ENCODE measurements around the gene PPFIA3. TPM values are rescaled to one million over a fixed set of nuclear protein-coding genes. Genes with fewer than 3 reads are reported as not detected.

PPFIA3 gene
- 5.5 to 8.9 TPM (median 7.7 TPM) in 5 replicates for total RNA-seq (2022; extraction: Qiagen RNA extraction; ENCODE audit: low read depth)

DNA sequence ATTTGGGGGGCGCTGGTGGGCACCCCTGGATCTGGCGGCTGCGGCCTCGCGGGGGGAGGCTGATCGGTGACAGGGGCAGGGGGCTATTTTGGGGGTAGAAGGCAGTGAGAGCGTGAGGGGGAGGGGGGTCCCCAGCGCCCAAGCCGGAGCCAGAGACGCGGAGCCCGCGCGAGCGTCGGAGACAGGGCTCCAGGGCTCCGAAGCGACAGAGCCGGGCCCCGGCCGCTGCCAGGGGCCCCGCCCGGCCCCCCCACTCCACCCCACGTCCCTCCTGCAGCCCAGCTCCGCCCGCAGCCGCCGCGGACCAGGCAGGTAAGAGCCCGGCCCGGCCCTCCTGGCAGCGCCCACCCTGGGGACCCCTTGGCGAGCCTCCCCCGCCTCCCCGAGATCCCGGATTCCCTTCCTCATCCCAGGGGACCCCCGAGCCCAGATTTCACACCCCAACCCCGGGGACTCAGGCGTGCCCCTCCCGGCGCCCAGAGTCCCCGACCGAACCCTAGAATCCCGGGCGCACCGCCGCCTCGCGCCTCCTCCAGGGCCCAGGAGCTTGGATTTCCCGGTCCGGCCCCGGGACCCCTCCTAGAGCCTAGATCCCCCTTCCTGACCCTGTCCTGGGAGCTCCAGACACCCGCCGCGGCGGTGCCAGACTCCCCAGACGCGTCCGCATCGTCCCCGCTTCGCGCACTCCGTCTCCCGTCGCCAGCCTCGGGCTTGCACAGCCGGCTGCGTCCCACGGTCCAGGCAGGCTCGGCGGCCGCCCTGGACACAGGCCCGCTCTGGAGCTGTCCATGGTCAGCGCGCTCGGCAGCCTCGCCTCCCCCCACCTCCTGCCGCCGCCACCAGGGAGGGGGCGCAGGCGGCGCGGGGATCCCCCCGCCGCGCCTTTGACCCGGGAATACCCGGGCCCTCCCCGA, at the start of gene PPFIA3:
Gene PPFIA3, plus strand, starts transcription at position 134 of the 914 bp plus-strand sequence. CDS start 8,330 bp downstream, outside the sequence.

DNA sequence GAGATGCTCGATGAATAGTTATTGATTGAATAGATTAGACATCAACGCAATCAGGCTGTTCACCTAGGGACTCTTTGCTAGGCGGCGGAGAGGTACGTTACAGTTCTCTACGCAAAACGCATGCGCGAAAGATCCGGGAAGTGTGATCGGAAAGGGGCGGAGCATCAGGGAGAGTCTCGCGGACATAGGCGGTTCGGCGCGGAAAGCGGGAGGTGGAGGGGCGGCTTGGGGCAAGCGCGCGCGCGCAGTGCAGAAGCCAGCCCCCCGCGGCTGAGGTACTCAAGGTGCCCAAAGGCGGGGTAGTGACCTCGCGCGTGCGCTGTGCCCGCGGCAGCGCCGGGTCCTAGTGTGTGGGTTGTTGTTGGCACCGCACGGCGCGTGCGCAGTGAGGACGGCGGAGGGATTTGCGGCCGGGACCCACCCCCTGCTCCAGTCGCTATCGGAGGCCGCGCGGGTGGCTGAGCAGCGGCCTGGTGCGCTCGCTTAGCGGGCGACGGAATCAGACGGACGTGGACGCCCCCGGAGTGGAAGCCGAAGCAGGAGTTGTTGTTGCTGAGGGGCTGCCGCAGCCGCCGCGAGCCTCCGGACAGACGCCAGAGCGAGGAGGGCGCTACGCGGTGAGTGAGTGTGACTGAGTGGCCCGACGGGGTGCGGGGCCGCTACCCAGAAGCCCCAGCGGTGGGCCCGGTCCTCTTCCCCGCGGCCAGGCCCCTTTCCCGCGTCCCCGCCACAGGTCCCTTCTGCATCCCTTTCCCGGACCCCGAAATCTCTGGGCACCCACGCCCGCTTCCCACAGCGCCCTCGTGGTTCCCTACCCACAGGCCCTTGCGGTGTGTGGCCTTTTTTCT, 34.1 kb upstream of the PPFIA3 start, which contains the start of gene SNRNP70:
Gene SNRNP70, plus strand, starts transcription at position 432 of the 848 bp plus-strand sequence. CDS start 964 bp downstream, outside the sequence.

DNA sequence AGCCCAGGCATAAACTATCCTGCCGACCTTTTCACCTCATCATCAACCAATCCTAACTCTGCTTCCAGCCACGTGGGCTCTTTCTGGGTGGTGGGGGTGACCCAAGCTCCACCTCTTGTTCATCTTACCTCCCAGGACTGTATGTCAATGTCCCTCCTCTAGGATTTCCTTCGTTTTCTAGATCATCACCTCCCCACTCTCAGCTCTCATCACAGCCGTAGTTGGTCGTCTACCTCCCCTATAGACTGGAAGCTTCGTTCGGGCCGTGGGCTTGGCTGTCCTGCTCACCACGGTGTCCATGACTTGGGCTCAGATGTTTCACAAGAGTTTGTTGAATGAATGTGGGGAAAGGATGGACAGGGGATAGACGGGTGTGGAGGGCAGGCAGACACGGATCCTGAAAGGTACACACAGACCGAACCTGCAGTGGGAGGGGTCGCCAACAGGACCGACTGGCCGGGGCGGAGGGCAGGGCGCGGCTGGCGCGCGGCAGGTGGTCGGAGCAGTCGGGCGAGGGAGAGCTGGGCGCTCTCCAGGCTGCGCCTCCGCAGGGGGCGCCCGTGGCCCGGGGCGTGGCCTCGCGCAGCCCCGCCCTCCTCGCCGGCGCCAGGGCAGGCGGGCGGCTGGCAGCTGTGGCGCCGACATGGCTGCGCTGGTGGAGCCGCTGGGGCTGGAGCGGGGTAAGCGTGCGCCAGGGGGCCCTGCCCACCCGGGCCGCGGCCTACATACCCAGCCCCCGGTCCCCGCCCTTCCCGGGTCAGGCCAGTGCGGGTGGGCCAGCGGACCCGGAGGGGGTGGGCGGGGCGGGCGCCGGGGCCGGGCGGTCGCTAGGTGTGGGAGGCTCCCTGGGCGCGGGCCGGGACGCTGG, 5.3 kb upstream of the PPFIA3 start, which contains the start of gene LIN7B:
Gene LIN7B, plus strand, starts transcription at position 609 of the 868 bp plus-strand sequence. Its CDS starts 35 bp downstream, at position 644.

DNA sequence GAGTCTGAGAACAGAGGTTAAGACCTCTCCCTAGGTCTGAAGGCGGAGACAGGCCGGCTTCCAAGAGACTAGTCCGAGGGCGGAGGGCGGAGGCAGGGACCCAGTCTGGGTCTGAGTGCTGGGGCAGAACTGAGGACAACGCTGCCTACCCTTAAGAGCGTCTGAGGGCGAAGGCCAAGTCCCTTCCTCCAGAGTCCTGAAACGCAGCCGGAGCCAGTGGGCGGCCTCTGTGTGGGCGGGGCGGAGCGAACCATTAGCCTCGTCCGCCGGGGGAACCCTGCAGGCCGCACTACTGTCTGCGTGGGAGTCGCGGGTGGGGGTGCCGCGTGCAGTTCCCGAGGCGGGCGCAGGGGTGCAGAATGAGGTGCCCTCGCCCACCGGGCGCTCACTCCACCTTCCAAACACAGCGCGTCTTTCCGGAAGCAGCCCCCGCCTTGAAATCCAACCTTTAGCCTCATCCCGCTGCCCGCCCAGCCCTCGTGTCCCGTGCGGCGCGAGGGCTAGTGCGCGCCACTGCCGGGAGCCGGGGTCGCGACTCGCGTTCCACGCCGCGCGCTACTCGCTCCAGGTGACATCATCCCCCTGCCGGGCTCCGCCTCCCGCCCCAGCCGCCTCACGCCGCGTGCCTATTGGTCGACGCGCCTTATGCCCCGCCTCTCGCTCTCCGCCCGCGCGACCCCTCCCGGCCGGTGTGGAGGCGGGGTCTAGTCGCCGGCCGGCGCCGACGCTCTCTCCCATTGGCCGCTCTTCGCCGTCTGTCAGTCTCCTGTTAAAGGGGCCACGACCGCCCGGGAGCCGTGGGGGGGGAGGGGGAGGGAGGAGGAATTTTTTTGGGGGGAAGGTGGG, 556 bp upstream of the PPFIA3 start, which contains the start of gene C19orf73:
Gene C19orf73, minus strand, starts transcription at position 579 of the 846 bp plus-strand sequence. Its CDS starts 121 bp downstream, at position 458.

DNA sequence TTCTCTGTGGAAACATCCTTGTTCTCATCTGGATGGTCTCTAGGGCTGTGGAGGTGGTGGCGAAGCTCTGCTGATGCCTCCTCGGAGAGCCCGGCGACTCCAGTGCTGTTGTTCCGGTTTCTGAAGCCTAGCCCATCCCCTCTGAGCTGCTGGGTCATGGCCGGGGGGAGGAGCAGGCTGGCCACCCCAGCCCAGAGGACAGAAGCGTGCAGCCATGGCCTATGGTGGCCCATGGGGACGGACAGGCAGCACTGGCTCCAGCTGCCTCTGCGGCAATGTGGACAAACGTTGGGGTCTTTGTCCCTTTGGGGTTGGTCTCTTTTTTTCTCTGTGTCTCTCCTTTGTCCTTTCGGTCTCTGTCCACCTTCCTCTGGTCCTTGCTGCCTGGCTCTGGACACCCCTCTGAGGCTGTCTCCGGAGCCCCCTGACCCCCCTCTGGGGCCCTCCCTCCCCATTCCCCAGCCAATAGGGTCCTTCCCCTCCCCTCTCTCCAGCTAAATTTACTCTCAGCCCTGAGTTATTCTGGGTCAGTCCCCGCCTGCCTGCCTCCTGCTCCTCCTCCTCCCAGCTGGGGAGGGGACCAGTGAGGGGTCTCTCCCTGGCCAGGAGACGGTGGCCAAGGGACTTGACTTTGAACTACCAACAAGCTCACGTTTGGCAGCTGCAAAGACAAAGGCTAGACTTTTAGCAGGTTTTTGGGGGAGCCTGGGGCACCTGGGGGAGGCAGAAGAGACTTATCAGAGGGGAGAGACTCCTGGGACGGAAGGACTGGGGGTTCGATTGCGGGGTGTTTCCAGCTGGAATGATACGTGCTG, 35.9 kb downstream of the PPFIA3 start, which contains the start of gene HRC:
Gene HRC, minus strand, starts transcription at position 392 of the 815 bp plus-strand sequence. Its CDS starts 159 bp downstream, at position 233.

DNA sequence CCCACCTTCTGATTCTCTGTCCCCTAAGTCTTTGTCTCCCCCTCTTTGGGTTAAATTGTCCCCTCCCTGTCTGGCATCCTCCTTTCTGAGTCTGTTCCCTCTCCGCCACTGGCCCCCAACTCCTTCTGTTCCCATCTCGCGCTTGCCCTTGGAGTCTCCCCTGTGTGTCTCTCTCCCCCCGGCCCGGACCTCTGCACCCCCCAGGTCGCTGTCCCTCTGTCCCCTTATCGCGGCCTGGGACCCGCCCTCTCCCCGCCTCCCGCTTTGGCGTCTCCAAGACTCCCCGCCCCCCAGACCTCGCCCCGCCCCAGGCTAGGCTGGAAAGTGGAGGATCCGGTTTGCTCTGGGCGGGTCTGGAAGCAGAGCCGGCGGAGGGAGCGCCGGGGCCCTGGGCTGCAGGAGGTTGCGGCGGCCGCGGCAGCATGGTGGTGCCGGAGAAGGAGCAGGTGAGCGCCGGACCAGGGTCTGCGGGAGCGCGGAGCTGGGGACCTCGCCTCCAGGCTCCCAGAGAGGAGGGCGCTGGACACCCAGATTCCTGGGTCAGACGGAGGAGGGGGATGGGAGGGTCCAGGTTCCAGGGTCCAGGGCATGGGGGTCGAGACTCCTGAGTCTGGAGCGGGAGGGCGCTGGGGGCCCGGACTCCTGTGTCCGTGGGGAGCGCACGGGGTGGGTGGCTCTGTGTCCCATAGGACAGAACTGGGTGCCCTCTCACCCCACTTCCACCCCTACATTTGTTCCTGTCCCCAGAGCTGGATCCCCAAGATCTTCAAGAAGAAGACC, 38.3 kb downstream of the PPFIA3 start, which contains the start of gene TRPM4:
Gene TRPM4, plus strand, starts transcription at position 348 of the 780 bp plus-strand sequence. Its CDS starts 75 bp downstream, at position 423.

Other genes starting within 250 kb of the PPFIA3 start
- gene PPP1R15A, start 247.1 kb upstream of the PPFIA3 start, total RNA-seq (2022; extraction: Qiagen RNA extraction; ENCODE audit: low read depth) = 98.8 to 159 TPM (median 116 TPM) in 5 replicates
- not detected in 5 replicates for gene TULP2, start 220.8 kb upstream of the PPFIA3 start, total RNA-seq (2022; extraction: Qiagen RNA extraction; ENCODE audit: low read depth)
- gene NUCB1, start 219.2 kb upstream of the PPFIA3 start, total RNA-seq (2022; extraction: Qiagen RNA extraction; ENCODE audit: low read depth) = 180 to 229 TPM (median 200 TPM) in 5 replicates
- 1.1 to 2.1 TPM (median 1.5 TPM) in 5 replicates for gene DHDH, start 185.8 kb upstream of the PPFIA3 start, total RNA-seq (2022; extraction: Qiagen RNA extraction; ENCODE audit: low read depth)
- 272 to 404 TPM (median 350 TPM) in 5 replicates for gene BAX, start 164.7 kb upstream of the PPFIA3 start, total RNA-seq (2022; extraction: Qiagen RNA extraction; ENCODE audit: low read depth)
- gene FTL, start 154.2 kb upstream of the PPFIA3 start, total RNA-seq (2022; extraction: Qiagen RNA extraction; ENCODE audit: low read depth) = 18,656 to 25,483 TPM (median 19,849 TPM) in 5 replicates
- gene GYS1, start 126.2 kb upstream of the PPFIA3 start, total RNA-seq (2022; extraction: Qiagen RNA extraction; ENCODE audit: low read depth) = 16.4 to 21.4 TPM (median 17.5 TPM) in 5 replicates
- gene RUVBL2, start 125.7 kb upstream of the PPFIA3 start, total RNA-seq (2022; extraction: Qiagen RNA extraction; ENCODE audit: low read depth) = 230 to 241 TPM (median 232 TPM) in 5 replicates
- gene LHB, start 102.5 kb upstream of the PPFIA3 start, total RNA-seq (2022; extraction: Qiagen RNA extraction; ENCODE audit: low read depth) = not detected in 5 replicates
- 0.38 TPM in 1 of 5 replicates, not detected in the others for gene CGB3, start 95.2 kb upstream of the PPFIA3 start, total RNA-seq (2022; extraction: Qiagen RNA extraction; ENCODE audit: low read depth)
- 0.54 to 0.67 TPM in 2 of 5 replicates, not detected in the others for gene CGB2, start 87.7 kb upstream of the PPFIA3 start, total RNA-seq (2022; extraction: Qiagen RNA extraction; ENCODE audit: low read depth)
- not detected in 5 replicates for gene CGB1, start 82.6 kb upstream of the PPFIA3 start, total RNA-seq (2022; extraction: Qiagen RNA extraction; ENCODE audit: low read depth)
- gene CGB5, start 75.7 kb upstream of the PPFIA3 start, total RNA-seq (2022; extraction: Qiagen RNA extraction; ENCODE audit: low read depth) = 0.90 to 1.4 TPM (median 1.1 TPM) in 5 replicates
- 3.3 to 5.1 TPM (median 4.0 TPM) in 5 replicates for gene CGB8, start 70.4 kb upstream of the PPFIA3 start, total RNA-seq (2022; extraction: Qiagen RNA extraction; ENCODE audit: low read depth)
- gene CGB7, start 61.8 kb upstream of the PPFIA3 start, total RNA-seq (2022; extraction: Qiagen RNA extraction; ENCODE audit: low read depth) = 0.16 to 0.82 TPM (median 0.61 TPM) in 5 replicates
- 0.17 to 0.65 TPM (median 0.29 TPM) in 5 replicates for gene NTF4, start 54.7 kb upstream of the PPFIA3 start, total RNA-seq (2022; extraction: Qiagen RNA extraction; ENCODE audit: low read depth)
- gene KCNA7, start 46.8 kb upstream of the PPFIA3 start, total RNA-seq (2022; extraction: Qiagen RNA extraction; ENCODE audit: low read depth) = not detected in 5 replicates
- 293 to 368 TPM (median 338 TPM) in 5 replicates for gene SNRNP70, start 34.1 kb upstream of the PPFIA3 start, total RNA-seq (2022; extraction: Qiagen RNA extraction; ENCODE audit: low read depth)
- gene LIN7B, start 5.2 kb upstream of the PPFIA3 start, total RNA-seq (2022; extraction: Qiagen RNA extraction; ENCODE audit: low read depth) = 3.7 to 7.7 TPM (median 5.3 TPM) in 5 replicates
- gene C19orf73, start 401 bp upstream of the PPFIA3 start, total RNA-seq (2022; extraction: Qiagen RNA extraction; ENCODE audit: low read depth) = 0.93 to 3.1 TPM (median 2.2 TPM) in 5 replicates
- not detected in 5 replicates for gene HRC, start 35.9 kb downstream of the PPFIA3 start, total RNA-seq (2022; extraction: Qiagen RNA extraction; ENCODE audit: low read depth)
- gene TRPM4, start 38.2 kb downstream of the PPFIA3 start, total RNA-seq (2022; extraction: Qiagen RNA extraction; ENCODE audit: low read depth) = 6.4 to 10.4 TPM (median 9.5 TPM) in 5 replicates
- gene SLC6A16, start 205.6 kb downstream of the PPFIA3 start, total RNA-seq (2022; extraction: Qiagen RNA extraction; ENCODE audit: low read depth) = 0.90 to 1.8 TPM (median 1.3 TPM) in 5 replicates
- gene CD37, start 215.9 kb downstream of the PPFIA3 start, total RNA-seq (2022; extraction: Qiagen RNA extraction; ENCODE audit: low read depth) = not detected in 5 replicates
- 13.9 to 21.0 TPM (median 17.2 TPM) in 5 replicates for gene TEAD2, start 242.9 kb downstream of the PPFIA3 start, total RNA-seq (2022; extraction: Qiagen RNA extraction; ENCODE audit: low read depth)
- 0.37 to 1.0 TPM (median 0.48 TPM) in 5 replicates for gene DKKL1, start 244.3 kb downstream of the PPFIA3 start, total RNA-seq (2022; extraction: Qiagen RNA extraction; ENCODE audit: low read depth)

Measured in A549 treated with RU486 at 1 μM for 4 hours (cell line).